Measurements from ENCODE around the gene DFFB. TPM values are rescaled to one million over a fixed set of nuclear protein-coding genes. Genes with fewer than 3 reads are reported as not detected.

Gene DFFB
- total and polyA plus RNA-seq, 9 of the 15 experiments (the other 6 are each of a cell fraction or from before 2014, with no cell fraction given), result 2.3 to 15.8 (median 11.5) TPM

- TF ChIP-seq CHD1 (IDR thresholded peaks at IDR 0.05; ENCODE audit: low read length) (no peak), RAD21 (CRISPR knock-in tag; conservative IDR thresholded peaks at IDR 0.05 in 1 of 2, IDR thresholded peaks at IDR 0.05 in 1 of 2) (peak in 1 of 2 experiments; percentile 56; a peak in 2 of 4 replicates), ZC3H8 (IDR thresholded peaks at IDR 0.05) (no peak), NFATC3 (IDR thresholded peaks at IDR 0.05) (no peak), THRAP3 (IDR thresholded peaks at IDR 0.05; ENCODE audit: borderline replicate concordance) (no peak), ATF2 (CRISPR knock-in tag; IDR thresholded peaks at IDR 0.05) (no peak), AFF1 (IDR thresholded peaks at IDR 0.05; ENCODE audit: low read depth in 1 of 2, partially characterized antibody in 2 of 2) (no peak), PRPF4 (IDR thresholded peaks at IDR 0.05; ENCODE audit: insufficient read depth, low read depth, low read length, poor library complexity, severe bottlenecking) (no peak), NFE2L1 (tag; IDR thresholded peaks at IDR 0.05; ENCODE audit: borderline replicate concordance, low read depth) (no peak), RBM14 (IDR thresholded peaks at IDR 0.05; ENCODE audit: borderline replicate concordance, insufficient read depth, low read depth, low read length) (no peak), ZNF12 (CRISPR knock-in tag; IDR thresholded peaks at IDR 0.05) (no peak), ZNF561 (CRISPR knock-in tag; conservative IDR thresholded peaks at IDR 0.05) (no peak), HMG20A (CRISPR knock-in tag; conservative IDR thresholded peaks at IDR 0.05) (no peak), ZC3H11A (IDR thresholded peaks at IDR 0.05; ENCODE audit: low read depth, low read length) (no peak), RAD51 (IDR thresholded peaks at IDR 0.05; ENCODE audit: borderline replicate concordance, low read depth) (no peak; the same call in 1 of the 2 replicates)
- TF ChIP-seq, protein P1, sequence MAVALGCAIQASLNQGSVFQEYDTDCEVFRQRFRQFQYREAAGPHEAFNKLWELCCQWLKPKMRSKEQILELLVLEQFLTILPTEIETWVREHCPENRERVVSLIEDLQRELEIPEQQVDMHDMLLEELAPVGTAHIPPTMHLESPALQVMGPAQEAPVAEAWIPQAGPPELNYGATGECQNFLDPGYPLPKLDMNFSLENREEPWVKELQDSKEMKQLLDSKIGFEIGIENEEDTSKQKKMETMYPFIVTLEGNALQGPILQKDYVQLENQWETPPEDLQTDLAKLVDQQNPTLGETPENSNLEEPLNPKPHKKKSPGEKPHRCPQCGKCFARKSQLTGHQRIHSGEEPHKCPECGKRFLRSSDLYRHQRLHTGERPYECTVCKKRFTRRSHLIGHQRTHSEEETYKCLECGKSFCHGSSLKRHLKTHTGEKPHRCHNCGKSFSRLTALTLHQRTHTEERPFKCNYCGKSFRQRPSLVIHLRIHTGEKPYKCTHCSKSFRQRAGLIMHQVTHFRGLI (CRISPR knock-in tag; IDR thresholded peaks at IDR 0.05), result no peak
- TF ChIP-seq, protein P2, sequence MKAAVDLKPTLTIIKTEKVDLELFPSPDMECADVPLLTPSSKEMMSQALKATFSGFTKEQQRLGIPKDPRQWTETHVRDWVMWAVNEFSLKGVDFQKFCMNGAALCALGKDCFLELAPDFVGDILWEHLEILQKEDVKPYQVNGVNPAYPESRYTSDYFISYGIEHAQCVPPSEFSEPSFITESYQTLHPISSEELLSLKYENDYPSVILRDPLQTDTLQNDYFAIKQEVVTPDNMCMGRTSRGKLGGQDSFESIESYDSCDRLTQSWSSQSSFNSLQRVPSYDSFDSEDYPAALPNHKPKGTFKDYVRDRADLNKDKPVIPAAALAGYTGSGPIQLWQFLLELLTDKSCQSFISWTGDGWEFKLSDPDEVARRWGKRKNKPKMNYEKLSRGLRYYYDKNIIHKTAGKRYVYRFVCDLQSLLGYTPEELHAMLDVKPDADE (conservative IDR thresholded peaks at IDR 0.05; ENCODE audit: control insufficient read depth, low read depth, low read length), result no peak
These were observed 12.6 kb downstream of the DFFB start (continued) for GRCh38 chr1:3869751-3870301.

Data from K562 (cell line).